GM21367 (cell line): Measurements from ENCODE around the gene TMEM243.
A peak's percentile ranks its signal among the peaks of the same experiment; 100 is the strongest.
"Not testable (repeated sequence)": the region's sequence is repeated elsewhere in the genome, so short reads cannot be mapped to it uniquely, and the experiment has no call there.

Experiments used
- ATAC-seq: cut with Tn5 transposase; IDR thresholded peaks from one replicate; pipeline ENCODE4 v1.9.1; 2021; ENCODE audit not compliant: unreplicated experiment

The TMEM243 gene, protein sequence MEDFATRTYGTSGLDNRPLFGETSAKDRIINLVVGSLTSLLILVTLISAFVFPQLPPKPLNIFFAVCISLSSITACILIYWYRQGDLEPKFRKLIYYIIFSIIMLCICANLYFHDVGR

DNA sequence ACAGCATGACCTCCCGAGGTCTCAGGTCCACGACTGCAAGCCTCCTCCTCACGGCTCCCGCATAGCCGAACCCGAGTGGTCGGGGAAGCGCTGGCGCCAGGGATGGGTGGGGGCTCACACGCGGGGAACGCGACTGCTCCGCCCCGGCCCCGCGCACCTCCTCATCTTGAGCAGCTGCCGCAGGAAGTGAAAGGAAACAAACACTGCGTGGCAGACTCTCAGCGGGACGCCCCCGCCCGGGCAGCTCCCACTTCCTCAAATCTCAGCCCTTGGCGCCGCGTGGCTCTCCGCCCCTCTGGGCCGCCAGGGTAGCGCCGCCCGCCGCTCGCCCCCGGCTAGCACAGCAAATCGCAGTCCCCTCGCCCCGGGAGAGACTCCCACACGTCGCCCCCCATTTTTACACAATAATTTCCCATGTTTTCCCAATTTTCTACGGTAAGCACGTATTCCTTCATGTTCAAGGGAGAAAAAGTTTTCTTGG lies at the start of gene TMEM243:
Gene TMEM243 (minus strand): TSS at position 188 of the 481 bp plus-strand sequence. CDS start 229 bp downstream, outside the sequence.
- peak; percentile 44 for ATAC-seq

DNA sequence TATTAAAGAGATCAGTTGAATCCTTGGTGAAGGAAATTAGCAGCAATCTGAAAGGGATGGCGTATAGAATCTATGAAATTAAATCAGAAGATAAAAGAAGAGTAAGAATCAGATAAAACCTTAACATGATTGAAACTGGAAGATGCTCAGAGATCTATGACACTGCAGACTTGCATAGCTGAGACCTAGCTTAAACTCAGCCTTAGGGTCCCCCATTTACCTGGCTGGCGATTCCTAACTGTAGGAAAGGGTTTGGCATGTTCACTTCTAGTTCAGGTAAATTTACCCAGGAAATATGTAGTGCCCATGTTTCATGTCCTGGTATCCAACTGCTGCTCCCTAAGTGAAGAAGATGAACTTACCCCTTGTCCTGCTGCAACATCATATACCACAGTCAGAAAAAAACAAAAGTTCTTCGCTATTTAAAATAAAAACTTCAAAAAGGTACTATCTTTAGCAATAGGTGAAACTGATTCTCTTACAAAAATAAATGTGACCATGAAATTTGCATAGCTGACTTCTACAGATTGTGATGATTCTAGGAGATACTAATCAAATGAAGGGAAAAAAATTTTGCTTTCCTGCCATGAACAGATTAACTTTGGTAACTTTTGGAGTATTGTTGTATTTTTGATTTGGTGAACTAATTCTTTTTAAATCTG lies 47.8 kb upstream of the TMEM243 start:
- ATAC-seq = peak; percentile 78

DNA sequence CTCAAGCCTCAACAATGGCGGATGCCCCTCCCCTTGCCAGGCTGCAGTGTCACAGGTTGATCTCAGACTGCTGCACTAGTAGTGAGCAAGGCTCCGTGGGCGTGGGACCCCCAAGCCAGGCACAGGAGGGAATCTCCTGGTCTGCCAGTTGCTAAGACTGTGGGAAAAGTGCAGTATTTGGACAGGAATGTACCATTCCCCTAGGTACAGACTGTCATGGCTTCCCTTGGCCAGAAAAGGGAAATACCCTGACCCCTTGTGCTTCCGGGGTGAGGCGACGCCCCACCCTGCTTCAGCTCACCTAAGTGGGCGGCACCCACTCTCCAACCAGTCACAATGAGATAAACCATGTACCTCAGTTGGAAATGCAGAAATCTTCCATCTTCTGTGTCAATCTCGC lies 44.0 kb upstream of the TMEM243 start:
- no peak for ATAC-seq

DNA sequence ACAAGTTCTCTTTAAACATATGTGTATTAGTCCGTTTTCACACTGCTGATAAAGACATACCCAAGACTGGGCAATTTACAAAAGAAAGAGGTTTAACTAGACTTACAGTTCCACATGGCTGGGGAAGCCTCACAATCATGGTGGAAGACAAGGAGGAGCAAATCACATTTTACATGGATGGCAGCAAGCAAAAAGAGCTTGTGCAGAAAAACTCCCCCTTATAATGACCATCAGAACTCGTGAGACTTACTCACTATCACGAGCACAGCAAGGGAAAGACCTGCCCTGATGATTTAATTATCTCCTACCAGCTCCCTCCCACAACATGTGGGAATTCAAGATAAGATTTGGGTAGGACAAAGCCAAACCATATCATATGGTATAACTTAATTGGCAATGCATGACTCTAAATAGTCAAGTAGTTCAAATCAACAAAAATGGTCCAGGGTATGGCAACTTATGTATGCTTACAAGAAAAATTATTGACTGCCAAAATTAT lies 34.1 kb upstream of the TMEM243 start:
- ATAC-seq = no peak

DNA sequence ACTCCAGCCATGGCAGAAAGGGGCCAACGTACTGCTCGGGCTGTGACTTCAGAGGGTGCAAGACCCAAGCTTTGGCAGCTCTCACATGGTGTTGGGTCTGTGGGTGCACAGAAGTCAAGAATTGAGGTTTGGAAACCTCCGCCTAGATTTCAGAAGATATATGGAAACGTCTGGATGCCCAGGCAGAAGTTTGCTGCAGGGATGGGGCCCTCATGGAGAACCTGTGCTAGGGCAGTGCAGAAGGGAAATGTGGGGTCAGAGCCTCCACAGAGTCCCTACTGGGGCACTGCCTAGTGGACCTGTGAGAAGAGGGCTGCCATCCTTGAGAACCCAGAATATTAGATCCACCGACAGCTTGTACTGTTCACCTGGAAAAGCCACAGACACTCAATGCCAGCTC lies 26.1 kb upstream of the TMEM243 start:
- not testable (repeated sequence) for ATAC-seq

DNA sequence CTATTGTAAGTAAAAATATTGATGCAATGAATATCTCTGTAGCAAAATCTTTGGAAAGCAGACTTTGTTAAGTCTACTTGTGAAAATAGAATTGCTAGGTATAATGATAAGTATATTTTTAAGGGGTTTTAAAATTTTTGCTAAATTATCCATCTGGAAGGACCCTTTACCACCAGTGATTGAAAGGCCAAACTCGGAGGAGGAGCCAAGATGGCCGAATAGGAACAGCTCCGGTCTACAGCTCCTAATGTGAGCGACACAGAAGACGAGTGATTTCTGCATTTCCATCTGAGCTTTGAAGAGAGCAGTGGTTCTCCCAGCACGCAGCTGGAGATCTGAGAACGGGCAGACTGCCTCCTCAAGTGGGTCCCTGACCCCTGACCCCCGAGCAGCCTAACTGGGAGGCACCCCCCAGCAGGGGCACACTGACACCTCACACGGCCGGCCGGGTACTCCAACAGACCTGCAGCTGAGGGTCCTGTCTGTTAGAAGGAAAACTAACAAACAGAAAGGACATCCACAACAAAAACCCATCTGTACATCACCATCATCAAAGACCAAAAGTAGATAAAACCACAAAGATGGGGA lies 19.0 kb upstream of the TMEM243 start:
- ATAC-seq = not testable (repeated sequence)

DNA sequence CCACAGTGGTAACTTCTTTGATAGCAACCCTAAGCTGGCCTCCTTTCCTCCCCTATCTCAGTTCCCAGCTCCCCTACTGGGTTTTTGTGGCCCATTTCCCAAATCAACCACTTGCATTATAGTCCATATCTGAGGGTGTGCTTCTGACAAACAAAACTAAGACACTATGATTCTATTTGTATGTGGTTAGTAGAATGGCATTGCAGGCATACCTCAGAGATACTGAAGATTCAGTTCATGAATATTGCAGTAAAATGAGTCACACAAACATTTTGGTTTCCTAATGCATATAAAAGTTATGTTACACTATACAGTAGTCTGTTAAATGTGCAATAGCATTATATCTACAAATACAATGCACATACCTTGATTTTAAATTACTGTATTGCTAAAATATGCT lies 15.4 kb upstream of the TMEM243 start:
- no peak for ATAC-seq

DNA sequence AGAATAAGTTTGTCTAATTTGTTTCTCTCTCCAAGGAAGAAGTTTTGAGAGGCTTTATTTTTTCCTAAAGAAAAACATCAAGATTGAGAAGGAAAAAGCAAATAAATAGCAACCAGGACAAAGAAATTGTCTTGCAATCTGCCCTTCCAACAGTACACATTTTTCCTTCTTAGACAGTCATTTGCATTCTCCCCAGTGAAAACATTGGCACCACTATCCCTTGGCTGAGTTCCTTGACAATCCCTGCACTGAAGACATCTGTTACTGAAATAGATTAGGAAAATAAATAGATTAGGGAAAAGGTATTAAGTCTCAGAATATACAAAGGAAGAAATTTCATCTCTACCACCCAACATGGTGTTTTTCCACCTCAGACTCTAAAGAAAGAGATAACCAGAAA lies 12.2 kb upstream of the TMEM243 start:
- ATAC-seq = no peak

DNA sequence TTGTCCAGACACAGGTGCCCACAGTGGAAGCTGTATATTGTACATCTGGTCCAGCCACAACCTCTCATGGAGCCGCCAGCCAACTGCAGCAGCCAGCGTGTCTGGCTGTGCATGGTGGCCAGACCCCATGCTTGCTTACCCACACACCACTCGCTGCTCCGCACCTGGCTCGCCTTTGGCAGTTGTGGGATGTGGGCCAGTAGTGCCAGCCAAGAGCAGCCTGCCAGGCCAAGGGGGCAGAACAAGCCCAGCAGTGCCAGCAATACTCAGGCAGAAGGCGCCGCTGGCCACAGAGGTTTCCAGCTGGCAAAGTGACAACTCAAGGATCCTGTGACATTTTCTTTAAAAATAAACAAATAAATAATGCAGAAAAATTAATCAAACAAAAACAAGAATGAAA lies 11.7 kb upstream of the TMEM243 start:
- ATAC-seq = no peak

DNA sequence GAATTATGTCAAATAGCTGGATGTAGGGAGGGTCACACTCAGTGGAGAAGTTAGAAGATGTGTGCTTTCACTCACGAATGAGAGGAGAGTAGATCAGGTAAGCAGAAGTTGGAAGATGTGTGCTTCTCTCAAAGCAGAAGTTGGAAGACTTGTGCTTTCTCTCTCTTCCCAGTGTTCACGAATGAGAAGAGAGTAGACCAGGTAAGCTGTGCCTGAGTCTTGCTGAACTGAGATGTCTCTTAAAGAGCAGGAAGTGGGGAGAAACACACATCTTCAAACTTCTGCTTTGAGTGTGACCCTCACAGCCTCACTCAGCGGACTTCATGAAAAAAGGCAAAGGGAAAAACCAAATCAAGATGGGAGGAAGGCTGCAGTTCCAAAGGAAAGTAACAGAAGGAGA lies 7.0 kb upstream of the TMEM243 start:
- ATAC-seq = no peak

DNA sequence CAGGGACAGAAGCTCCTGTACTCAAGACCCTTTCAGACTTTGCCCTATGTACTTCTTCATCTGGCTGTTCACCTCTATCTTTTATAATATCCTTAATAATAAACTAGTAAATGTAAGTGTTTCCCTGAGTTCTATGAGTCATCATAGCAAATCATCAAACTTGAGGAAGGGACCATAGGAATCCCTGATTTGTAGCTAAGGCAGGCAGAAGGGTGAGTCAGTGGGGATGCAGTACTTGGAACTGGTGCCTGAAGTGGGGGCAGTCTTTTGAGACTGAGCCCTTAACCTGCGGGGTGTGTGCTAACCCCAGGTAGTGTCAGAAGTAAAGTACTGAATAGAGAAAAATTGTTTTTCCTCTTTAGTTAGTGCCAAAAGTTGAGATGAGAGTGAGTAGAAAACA lies 6.2 kb upstream of the TMEM243 start:
- no peak for ATAC-seq

DNA sequence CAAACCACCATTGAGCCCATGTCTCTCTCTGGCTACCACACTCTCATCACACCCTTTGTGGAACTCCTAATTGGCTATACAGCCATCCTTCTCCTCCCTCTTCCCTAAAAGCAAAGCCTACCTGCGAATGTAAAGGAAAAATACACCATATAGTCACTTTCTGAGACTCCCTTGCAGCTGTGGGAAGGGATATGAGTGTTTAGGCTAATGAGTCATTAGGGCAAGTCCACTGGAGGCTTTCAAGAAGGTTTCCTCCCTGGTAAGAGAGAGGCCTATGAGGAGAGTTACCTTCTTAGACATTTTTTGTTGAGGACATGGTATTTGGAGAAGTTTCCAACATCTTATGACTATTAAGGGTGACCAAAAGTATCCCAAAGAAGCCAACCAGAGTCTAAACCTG lies 4.1 kb upstream of the TMEM243 start:
- ATAC-seq = no peak

DNA sequence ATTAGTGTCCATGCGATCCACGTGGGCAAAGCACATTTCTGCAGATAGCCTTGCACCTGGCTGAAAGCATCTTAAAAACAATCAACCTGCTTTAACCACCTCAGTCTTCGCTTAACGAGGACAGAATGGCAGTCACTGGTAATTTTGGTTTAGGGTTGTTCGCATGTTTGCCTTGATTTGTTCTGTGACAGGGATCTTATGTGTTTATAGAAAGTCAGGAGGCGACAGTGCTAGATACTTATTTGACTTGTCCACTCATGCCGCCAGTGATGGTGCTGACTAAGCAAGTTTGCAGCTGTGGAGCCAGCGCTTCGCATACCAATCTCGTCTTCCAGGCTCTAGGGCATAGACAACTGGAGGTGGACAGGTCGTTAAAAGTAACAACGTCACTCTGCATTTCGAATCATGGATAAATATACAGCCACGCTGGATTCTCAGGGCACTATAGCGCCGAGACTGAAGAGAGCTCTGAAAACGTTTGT lies 1.2 kb upstream of the TMEM243 start:
- no peak for ATAC-seq

DNA sequence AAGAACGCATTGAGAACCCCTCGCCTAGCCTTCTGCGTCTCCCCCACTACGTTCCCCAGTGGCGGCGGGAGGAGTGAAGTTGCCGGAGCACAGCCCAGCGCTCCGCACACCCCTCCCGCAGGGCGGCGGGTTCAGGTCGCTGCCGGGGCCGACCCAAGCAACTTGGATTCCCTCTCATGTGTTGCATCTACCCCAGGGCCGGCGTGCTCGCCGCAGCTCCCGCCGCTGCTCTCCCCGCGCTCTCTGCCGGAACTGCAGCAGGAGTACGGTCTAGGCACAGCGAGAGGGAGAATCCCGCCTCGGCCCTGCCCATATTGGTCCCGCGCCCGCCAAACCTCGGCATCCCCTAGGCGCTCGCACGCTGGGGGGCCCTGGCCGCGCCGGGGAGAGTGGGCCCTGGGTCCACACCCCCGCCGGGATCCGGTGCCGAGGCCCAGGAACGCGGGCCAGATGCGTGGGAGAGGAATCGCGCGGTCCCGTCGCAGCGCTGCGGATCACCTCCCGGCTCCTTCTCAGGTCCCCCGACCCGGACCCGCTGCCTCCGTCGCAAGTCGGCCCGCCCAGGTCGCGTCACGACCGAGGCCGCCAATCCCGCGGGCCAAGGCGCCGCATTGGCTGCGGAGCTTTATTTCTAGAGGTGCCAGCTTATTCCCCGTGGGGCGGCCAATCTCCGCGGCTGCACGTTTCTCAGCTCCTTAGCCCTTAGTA lies 648 bp upstream of the TMEM243 start:
- ATAC-seq = peak; percentile 33

DNA sequence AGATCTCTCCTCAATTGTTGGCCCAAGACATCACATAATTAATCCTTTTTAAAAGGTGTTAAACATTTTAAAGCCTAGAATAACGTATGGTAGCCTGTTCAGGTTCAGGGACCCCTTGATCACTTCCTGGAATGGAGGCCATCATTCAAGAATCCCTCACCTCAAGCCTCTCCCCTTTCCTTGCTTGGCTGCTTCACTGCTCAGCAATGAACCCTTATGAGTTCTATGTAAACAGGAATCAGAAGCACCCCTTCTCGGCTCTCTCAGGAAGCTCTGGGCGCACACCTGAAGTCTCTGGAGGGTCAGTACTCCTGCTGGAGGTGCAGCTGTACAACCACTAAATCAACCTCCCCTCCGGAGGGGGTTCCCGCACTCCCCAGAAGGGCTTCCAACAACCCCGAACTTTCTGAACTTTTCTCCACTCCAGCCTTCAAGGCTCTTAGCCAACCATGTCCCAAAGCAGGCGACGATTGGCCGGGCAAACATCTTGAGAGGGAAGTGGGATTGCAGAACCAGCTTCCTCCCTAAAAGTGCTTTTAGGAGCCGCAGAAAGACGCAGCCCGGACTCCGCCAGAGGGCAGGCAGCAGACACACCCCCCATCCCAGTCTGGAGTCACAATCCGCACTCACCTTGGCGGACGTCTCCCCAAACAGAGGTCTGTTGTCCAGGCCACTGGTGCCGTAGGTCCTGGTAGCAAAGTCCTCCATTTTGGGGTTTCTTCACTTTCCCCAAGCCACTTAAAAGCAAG lies 562 bp downstream of the TMEM243 start:
- ATAC-seq = peak; percentile 9

DNA sequence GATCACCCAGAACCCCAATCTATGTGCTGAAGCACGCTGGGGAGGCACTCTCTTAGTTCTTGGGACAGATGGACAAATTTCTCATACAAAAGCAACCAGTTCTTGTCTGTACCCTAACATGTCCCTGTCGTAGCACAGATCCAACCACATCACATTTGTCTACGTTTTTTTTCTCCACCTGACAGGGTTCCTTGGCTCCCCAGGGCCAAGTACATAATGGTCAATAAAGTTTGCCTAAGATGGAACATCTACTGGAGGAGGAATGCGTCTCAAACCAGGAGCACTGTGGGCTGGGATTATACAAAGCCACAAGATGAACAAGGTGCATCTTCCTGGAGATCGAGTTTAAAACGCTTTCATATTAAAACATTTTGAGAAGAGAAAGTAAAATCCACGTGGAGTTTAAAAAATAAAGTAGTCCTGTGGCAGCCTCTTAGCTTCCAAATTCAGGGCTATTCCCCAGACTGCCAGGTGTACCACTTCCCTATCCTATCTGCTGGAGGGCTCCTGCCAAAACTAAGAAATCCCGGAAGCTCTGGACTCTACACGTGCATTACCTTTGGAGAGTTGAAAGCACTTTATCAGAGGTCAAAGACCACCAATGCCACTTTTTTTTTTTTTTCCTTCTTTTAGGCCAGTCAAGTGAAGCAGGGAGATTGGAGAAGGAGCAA lies 1.4 kb downstream of the TMEM243 start:
- no peak for ATAC-seq

DNA sequence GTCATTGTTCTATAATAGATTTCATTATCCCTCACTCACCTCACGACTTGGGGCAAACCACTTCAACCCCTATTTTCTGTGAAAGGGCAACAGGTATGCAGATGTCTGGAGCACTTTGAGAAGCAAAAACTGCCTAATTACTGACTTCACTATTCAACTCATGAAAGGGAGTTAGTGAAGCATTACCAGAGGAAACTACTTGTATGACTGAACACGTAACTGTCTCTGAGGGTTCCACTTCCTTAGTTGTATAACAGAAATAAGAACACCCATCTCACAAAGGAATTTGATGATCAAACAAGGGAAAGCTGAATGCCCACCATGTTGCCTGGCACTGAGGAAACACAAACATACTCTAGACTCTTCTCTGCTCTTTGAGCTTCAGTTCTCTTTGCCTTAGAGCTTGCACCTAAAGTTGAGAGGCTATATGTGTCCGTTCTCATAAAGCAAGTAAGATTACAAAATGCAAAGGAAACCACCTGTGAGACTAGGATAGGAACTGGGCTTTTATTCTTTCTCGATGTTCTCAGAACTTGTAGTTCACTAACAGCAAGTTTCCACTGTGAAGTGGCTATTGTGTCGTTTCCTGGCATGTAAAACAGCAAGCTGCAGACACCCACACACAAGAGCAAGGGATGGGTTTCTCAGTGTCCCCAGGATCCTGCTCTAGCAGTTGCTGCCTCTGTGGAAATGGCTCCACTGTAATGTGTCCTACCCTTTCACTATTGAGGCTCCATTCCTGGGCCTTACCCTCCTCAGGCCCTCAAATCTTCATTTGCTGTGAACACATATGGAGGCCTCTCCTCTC lies 2.6 kb downstream of the TMEM243 start:
- peak; percentile 50 for ATAC-seq

DNA sequence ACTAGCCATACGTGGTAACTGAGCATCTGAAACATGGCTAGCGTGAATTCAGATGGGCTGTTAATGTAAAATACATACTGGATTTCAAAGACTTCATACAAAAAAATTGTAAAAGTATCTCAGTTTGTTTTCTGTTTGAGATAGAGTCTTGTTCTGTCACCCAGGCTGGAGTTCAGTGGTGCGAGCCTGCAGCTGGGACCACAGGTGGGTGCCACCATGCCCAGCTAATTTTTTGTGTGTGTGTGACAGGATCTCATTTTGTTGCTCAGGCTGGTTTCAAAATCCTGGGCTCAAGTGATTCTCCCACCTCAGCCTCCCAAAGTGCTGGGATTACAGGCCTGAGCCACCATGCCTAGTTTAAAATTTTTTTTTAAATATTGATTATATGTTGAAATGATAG lies 4.5 kb downstream of the TMEM243 start:
- ATAC-seq = no peak

DNA sequence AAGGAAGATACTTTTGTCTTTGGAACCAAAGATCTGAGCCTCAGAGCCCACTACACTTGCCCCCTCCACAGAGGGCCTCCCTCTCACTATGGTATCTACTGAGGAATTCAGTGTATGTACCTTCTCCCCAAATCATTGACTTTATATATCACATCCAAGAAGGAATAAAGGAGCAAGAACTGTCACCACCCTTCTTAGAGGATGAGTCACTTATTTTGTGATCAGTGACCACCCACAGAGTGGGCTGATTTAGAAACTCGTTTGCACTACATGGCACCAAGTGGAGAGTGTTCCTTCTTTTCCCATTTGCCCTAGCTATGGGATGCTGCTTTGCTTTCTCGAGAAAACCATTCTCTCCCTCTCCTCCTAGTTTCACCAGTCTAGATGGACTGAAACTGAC lies 5.7 kb downstream of the TMEM243 start:
- ATAC-seq = no peak

DNA sequence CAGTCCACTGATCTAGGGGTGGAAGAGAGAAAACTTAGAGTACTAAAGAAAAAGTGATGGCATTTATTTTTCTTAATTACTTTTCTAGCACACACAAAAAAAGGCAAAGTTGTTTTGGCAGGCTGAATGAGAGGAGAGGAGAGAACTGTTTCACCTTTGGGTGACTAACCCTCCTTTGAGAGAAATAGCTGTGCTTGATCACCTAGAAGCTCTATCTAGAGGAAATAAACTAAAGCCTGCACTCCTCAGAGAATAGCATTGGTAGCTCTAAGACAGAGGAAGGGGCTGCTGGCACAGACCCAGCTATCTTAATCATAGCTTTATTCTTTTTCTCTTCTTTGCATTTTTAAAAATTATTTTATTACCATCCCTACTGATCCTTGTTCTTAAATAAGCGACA lies 6.3 kb downstream of the TMEM243 start:
- no peak for ATAC-seq
